Mesenteric fat pad (tissue), 1 donor: Measurements from ENCODE around the gene MGAT2. TPM values are rescaled to one million over a fixed set of nuclear protein-coding genes. Genes with fewer than 3 reads are reported as not detected.
"Not testable (repeated sequence)": the region's sequence is repeated elsewhere in the genome, so short reads cannot be mapped to it uniquely, and the experiment has no call there.

Source experiments
- DNase-seq: peaks from one replicate; pipeline ENCODE4 v3.0.0-alpha.2; 2020; ENCODE audit warnings: low spot score
- total RNA-seq: library from RNA; stranded (reverse); fragmentation: NEBNext Ultra II Directional; extraction: Animal tissue kit (Norgen Biotek cat#: 25700); gene quantifications from one replicate; pipeline ENCODE4 v1.2.1, GENCODE V29; 2021
- donor health status: DM: yes; HTN: yes; CAD: no.

The MGAT2 gene
- total RNA-seq, 1 donor from 2014 or later = 36.5 TPM

- no peak for DNase-seq
Observed at GRCh38 chr14:49607583-49607982, 13.0 kb upstream of the MGAT2 start.

- DNase-seq = no peak
Observed at GRCh38 chr14:49612251-49612650, 8.3 kb upstream of the MGAT2 start.

GRCh38 chr14:49612671-49613070, 7.9 kb upstream of the MGAT2 start:
- DNase-seq = no peak

GRCh38 chr14:49614196-49614595, 6.4 kb upstream of the MGAT2 start:
- no peak for DNase-seq

GRCh38 chr14:49615776-49616175, 4.8 kb upstream of the MGAT2 start:
- DNase-seq = no peak

- DNase-seq = no peak
Observed at GRCh38 chr14:49617852-49618519, 2.6 kb upstream of the MGAT2 start.

- DNase-seq = not testable (repeated sequence)
Observed at GRCh38 chr14:49619273-49619672, 1.3 kb upstream of the MGAT2 start.

GRCh38 chr14:49619730-49620129, 869 bp upstream of the MGAT2 start:
- DNase-seq = no peak

- peak; percentile 93 for DNase-seq
Observed at GRCh38 chr14:49621114-49621881, 699 bp downstream of the MGAT2 start.

GRCh38 chr14:49622022-49622607, 1.5 kb downstream of the MGAT2 start:
- no peak for DNase-seq

- DNase-seq = no peak
Observed at GRCh38 chr14:49623387-49623786, 2.8 kb downstream of the MGAT2 start.

- DNase-seq = no peak
Observed at GRCh38 chr14:49623941-49624839, 3.6 kb downstream of the MGAT2 start.

- peak; percentile 98 for DNase-seq
Observed at GRCh38 chr14:49633640-49634546, 13.3 kb downstream of the MGAT2 start.

- DNase-seq = no peak
Observed at GRCh38 chr14:49634547-49635334, 14.1 kb downstream of the MGAT2 start, which contains the start of gene DNAAF2. Gene DNAAF2 (minus strand): TSS chr14:49635244. CDS start chr14:49635149, 95 bp downstream.

- DNase-seq = no peak
Observed at GRCh38 chr14:49636866-49637265, 16.3 kb downstream of the MGAT2 start.

GRCh38 chr14:49637534-49638078, 17.0 kb downstream of the MGAT2 start:
- DNase-seq = no peak

- no peak for DNase-seq
Observed at GRCh38 chr14:49640540-49641417, 20.2 kb downstream of the MGAT2 start.

GRCh38 chr14:49641697-49642129, 21.1 kb downstream of the MGAT2 start:
- no peak for DNase-seq
